H7 (cell line): Measurements from ENCODE around the gene ABHD17A. TPM values are rescaled to one million over a fixed set of nuclear protein-coding genes. Genes with fewer than 3 reads are reported as not detected.

Experiments
- DNase-seq: peaks from one replicate; pipeline ENCODE4 v3.0.0; 2012
- H3K27me3 ChIP-seq: 2 replicates; pipeline ENCODE4 v1.6.0; 2011; ENCODE audit warnings: mild to moderate bottlenecking, low read length; ENCODE audit not compliant: control insufficient read depth, insufficient read depth
- H3K36me3 ChIP-seq: replicated peaks from 2 replicates; pipeline ENCODE4 v1.5.1; 2011; ENCODE audit warnings: low read length; ENCODE audit not compliant: control insufficient read depth, insufficient read depth
- H3K4me3 ChIP-seq: 2 replicates; pipeline ENCODE4 v1.5.1; 2011; ENCODE audit warnings: low read depth, mild to moderate bottlenecking, control low read depth, low read length, moderate library complexity; ENCODE audit not compliant: insufficient read depth
- total RNA-seq: library from RNA; depleted of rRNA; stranded (reverse); fragments of >200 nt; shearing (Covaris generic); gene quantifications from 2 replicates; pipeline ENCODE4 v1.2.3, GENCODE V29; 2014

The ABHD17A gene
- total RNA-seq, 1 experiment from 2014 or later = 134 TPM

DNA sequence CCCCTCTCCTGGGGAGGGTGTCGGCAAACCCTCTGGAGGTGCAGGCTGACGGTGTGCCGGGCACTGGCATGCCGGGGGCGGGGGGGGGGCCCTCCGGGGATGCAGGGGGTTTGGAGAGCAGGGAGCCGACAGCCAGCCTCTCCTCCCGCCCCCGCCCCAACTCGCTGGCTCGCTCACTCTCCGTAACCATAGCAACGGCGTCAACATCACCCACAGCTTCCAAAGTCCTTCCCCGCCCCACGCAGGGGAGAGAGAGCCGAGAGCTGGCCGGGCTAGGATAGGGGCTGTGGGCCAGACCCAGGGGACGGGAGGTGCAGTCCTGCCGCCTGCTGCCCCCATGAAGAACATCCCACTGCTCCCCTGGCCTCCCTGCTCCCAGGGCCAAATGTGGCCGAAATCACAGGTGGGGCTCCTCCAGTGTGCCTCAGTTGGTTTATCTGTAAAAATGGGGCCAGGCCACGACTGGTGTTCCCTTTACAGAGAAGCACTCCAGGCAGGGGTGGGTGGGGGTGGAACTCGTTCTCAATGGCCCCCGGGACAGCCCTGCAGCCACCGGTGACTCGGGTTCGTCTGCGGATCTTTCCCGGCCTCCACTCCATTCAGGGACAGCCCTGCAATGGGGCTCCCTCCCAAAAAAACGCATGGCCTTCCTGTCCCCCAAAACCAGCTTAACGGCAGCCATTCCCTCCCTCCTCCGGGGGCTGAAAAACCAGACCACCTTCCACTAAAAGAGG lies 25.1 kb downstream of the ABHD17A start:
- Histone ChIP-seq H3K4me3 (peak overlapping the region; percentile 20), H3K36me3 (no peaks in the 10 kb centered on the region), H3K27me3 (peaks cover 6% of the 10 kb centered on the region; the same call in 1 of the 2 replicates)
- DNase-seq = peak; percentile 90

DNA sequence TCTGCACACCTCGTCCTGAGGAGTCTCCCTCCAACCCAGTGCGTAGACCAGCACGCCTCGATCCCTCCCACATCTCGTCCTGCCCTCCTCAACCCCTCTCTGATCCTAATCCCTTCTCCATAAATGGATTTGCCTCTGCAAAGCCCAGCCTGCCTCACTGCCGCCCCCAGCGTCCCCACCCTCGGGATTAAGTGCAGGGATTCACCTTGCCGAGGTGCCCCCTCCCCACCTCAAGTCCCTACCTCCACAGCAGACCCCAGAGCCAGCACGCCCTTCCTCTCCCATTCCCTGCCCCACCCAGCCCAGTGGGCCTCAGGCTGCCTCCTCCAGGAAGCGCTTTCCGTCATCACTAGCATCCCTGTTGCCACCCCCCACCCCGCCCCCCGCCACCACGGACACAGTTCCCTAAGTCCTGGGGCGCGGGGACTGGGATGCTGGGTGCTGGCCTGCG lies 25.9 kb downstream of the ABHD17A start:
- H3K36me3 ChIP-seq = no peaks in the 10 kb centered on the region
- DNase-seq = peak; percentile 87
- H3K27me3 ChIP-seq = peaks cover 6% of the 10 kb centered on the region; the same call in 1 of the 2 replicates
- no peak overlapping the region for H3K4me3 ChIP-seq

DNA sequence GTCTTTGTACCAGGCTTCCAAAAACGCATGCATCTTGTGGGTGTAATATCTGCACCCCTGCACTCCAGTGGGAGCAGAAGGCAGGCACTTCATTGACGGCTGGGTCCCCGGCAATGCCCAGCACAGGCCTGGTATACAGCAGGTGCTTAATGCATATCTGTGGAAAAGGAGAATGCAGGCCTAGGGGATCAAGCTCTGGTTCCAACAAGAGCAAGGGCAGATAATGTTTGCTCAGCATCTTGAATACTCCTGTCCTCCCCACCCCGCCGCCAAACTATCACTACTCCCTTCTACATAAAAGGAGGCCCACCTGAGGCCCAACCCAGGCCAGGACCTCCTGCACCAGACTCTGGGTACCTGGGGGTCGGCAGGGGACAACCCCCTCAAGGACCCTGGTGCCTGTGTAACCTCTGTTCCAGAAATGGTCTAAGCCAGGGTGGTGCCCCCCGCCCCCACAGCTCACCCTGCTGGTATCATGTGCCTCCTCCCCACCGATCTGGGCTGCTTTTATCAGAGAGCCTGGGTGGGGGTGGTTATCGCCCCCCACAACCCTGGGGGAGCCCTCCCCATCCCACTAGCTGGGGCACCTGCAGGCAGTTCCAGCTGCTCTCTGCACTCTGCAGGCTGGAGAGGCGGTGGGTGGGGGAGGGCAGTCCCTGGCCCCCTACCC lies 26.7 kb downstream of the ABHD17A start:
- DNase-seq = no peak
- no peak overlapping the region for H3K4me3 ChIP-seq
- peaks cover 6% of the 10 kb centered on the region; the same call in 1 of the 2 replicates for H3K27me3 ChIP-seq
- H3K36me3 ChIP-seq = no peaks in the 10 kb centered on the region; the same call in 1 of the 2 replicates

DNA sequence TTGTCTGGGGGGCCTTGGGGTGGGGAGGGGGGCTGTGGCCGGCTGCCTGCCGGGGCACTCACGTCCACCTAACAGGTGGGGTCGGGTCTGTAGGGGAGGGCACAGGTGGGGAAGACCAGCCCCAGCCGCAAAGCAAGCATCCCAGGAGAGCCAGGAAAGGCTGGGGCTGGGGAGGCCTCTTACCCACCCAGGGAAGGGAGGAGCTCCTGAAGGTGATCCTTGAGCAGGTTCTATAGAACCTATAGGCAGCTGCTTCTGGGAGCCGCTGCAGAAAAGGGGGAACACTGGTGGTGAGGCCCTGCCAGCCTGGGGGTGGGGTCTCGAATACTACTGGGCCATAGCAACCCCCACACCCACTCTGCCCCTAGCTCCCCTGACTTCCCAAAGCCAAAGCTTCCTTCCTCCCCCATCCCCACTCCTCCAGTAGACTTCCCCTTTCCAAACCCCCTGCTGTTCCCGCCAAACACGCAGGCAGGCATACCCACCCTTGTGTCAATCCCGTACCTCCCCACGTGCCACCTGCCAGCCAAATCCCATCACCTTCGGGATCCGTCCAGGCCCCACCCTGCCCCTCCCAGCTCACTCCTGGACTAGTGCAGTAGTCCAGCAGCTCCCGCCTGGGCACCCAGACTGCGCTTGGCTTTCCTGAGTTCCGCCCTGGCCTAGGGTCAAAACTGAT lies 27.5 kb downstream of the ABHD17A start:
- Histone ChIP-seq H3K36me3 (no peaks in the 10 kb centered on the region; the same call in 1 of the 2 replicates), H3K27me3 (peaks cover 6% of the 10 kb centered on the region; the same call in 1 of the 2 replicates), H3K4me3 (peak overlapping the region; percentile 59; the same call in 1 of the 2 replicates)
- DNase-seq = peak; percentile 70

DNA sequence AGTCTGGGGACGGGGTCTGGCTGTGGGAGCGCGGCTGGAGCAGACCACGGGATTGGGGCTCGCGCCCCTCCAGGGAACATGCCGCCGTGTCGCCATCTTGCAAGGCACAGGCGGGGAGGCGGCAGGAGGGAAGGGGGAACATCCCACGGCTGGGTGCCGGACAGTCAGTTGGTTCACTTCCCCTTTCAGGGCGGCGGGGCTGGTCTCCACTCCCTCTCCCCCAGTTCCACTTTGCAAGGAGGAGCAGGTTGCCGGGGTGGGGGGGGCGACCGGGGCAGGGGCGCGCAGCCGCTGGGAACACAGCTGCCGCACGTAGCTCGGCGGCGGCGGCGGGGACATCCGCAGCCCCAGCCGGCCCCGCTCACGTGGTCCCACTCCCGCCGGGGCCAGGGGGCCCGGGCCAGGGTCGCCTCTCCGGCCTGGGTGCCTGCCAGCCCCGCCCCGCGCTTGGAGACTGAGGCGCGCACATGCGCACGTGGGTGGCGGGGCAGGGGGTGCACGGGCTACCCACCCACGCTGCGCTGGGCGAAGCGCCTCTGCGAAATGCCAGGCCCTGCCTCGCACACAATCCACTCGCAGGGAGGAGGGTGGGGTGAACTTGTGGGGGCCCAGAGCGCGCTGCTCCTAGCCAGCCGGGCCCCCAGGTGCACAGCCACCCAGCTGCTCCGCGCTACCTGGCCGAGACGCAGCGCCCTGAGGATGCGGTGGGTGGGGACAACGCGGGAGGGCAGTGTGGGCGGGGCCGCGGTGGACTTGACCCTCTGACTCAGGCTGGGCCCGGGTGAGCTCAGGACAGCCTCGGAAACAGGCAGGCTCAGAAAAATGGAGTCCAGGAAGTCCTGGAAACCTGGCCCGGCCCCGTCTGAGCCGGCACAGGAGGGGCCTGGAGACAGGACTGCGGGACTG lies 28.3 kb downstream of the ABHD17A start:
- peak; percentile 92 for DNase-seq
- Histone ChIP-seq H3K27me3 (peaks cover 4% of the 10 kb centered on the region; the same call in 1 of the 2 replicates), H3K36me3 (no peaks in the 10 kb centered on the region; the same call in 1 of the 2 replicates), H3K4me3 (peak overlapping the region; percentile 59)

DNA sequence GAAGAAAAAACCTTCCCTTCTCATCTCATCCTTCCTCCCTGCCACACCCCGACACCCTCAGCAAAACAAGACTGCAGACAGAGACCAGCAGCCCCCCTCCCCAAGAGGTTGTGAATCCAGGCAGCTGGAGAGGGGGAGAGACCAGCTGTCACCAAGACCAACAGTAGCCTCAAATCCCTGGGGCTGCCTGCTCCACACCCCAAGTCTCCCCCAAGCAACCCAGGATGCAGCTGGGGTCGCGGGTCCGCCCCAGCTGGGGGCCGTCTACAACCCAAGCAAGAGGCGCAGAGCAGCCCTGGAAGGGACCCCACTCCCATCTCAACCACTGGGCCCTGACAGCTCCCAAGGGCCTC lies 29.0 kb downstream of the ABHD17A start:
- H3K4me3 ChIP-seq = peak overlapping the region; percentile 59
- H3K36me3 ChIP-seq = no peaks in the 10 kb centered on the region; the same call in 1 of the 2 replicates
- DNase-seq = peak; percentile 80
- no peaks in the 10 kb centered on the region for H3K27me3 ChIP-seq

DNA sequence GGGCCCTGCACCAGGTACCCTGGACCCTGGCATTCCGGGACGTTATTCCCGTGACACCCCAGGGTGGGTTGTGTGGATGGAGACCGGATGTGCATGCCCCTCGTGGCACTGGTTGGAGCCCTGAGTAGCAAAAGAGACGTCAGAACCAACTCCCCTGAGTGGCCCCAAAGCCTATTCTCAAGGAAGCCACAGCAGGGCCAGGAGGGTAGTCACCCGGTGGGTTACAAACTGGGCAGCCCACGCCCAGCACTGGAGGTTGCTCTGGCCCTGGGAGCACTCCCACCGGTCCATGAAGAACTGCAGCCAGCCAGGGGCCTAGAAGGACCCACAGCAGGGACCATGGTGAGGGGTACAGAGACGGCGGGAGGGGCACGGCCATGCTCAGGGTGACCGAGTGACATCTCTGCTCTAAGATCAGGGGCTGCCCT lies 29.5 kb downstream of the ABHD17A start:
- H3K4me3 ChIP-seq = no peak overlapping the region
- no peak for DNase-seq
- H3K36me3 ChIP-seq = no peaks in the 10 kb centered on the region; the same call in 1 of the 2 replicates
- no peaks in the 10 kb centered on the region for H3K27me3 ChIP-seq

DNA sequence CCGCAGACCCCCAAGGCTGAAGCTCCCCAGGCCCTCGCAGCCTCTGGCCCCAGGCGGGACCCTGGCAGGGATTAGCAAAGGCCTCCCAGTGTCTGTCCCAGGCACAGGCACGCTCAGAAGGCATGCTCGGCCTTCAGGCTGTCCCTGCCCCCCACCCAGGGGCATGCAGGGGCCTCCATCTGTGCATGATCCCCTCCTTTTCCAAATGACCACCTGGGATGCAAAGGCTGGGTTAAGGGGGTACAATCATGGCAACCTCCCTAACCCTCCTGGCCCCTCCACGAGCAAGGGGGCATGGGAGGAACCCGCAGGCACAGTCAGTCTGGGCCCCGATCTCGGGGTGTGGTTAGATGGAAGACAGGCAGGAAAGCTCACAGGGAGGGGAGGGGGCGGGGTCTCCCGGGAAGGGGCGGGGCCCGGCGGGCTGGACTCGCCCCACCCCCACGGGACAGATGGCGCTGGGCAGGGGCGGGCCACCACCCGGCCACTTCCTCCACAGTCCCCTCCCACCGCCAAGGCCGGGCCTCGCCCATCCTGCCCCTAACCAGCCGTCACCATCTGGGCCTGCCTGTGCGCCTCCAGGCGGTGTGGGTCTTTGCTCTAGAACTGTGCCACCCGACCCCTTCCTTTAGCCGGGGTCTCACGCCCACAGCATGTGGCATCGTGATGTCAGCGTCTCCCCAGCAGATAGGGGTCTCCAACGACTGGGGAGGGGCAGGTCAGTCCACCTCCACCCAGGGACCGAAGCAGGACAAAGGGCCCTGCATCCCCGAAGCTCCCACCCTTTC lies 30.1 kb downstream of the ABHD17A start:
- no peaks in the 10 kb centered on the region; the same call in 1 of the 2 replicates for H3K36me3 ChIP-seq
- peak; percentile 100 for DNase-seq
- H3K27me3 ChIP-seq = no peaks in the 10 kb centered on the region
- H3K4me3 ChIP-seq = no peak overlapping the region; the same call in 1 of the 2 replicates

DNA sequence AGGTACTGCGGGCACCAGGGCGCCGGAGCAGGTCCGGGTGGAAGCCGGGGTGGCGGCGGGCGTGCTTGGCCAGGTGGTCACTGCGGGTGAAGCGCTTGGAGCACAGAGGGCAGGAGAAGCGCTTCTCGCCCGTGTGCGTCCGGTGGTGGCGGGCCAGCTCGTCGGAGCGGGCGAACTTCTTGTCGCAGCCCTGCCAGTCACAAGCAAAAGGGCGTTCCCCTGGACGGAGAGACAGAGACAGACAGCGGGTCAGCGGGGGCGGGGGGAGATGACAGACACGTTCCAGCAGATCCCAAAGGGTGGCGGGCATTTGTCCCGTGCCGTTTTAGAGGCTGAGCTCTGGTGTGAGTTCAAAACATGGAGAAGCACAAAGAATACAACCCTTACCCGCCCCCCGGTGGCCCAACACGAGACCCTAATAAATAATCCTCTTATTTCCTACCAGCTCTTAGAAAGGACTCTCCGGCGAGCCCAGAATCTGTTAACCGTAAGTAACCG lies 30.7 kb downstream of the ABHD17A start:
- H3K4me3 ChIP-seq = no peak overlapping the region
- DNase-seq = no peak
- H3K27me3 ChIP-seq = no peaks in the 10 kb centered on the region
- H3K36me3 ChIP-seq = no peaks in the 10 kb centered on the region; the same call in 1 of the 2 replicates

DNA sequence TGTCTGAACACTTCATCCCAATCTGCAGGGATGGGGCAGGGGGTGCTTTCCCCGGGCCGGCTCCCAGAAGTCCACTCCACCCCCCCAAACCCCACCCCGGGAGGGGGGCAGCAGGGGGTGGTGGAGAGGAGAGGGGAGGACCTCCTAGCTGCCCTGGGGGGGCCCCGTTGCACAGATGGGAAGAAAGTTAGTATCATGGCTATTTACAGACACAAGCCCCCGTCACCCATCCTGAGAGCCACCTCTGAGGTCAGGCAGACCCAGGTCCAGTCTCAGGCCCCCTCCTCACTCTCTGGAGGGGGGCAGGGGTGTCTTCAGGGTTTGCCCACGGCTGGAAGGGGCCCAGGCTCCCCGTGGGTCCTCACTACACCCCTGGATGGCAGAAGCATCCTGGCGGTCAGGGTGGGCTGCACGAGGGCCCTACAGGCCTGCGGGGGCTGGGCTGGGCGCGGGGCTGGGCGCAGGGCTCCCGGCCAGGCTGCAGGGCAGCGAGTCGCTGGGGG lies 31.2 kb downstream of the ABHD17A start:
- Histone ChIP-seq H3K36me3 (no peaks in the 10 kb centered on the region; the same call in 1 of the 2 replicates), H3K4me3 (no peak overlapping the region), H3K27me3 (no peaks in the 10 kb centered on the region)
- no peak for DNase-seq

DNA sequence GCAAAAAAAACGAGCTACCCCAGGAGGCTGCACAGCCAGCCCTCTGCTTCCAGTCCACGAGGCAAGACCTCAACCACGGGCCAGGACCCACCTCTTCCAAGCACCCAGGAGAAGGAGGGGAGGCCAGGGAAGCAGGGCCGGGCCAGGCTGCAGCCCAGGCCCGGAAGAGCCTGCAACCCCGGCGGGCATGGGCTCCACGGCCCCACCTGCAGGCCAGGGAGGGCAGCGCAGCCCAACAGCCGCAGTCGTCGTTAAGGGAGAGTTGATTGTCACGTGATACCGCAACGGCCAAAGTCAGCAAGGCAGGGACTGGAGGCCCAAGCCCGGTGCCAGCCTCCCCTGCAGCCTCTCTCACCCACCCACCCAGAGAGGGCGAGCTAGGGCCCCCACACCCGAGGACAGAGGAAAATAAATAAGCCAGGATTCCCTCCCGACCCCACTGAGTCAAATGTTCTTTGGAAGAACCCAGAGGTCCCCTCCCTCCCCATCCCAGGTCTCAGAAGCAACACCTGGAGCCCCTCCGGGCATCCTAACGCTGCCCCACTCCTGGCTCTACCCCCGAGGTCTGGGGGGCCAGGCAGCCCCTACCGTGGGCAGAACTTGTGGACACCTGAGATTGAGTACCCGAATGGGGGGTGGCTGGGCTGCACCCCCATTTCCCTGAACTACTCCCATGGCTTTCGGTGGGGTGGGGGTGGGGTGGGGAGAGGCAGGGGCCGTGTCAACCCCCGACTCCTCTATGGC lies 31.8 kb downstream of the ABHD17A start:
- peak; percentile 96 for DNase-seq

DNA sequence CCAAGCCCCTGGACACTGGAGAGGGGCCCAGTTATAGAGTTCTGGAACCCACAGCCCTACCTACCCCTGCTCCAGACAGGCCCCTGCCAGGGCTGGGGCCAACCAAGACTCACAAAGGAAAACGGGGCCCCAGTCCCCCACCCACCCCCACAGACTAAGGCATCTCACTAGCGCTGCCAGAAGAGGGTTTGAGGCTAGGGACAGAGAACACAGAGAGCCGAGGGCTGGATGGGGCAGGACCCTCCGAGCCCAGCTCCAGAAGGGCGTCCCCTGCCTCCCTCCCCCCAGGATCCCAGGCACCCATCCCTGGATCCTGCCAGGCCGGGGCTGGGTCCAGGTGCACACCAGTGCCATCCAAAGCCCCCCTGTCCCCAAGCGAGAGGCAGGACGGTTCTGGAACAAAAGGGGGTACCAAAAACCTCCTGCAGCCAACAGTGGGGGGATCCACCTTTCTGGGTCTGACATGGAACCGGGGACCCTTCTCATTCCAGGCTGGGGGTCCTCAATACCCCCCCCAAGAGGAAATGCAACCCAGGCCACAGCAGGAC lies 32.6 kb downstream of the ABHD17A start:
- DNase-seq = no peak
- H3K27me3 ChIP-seq = no peaks in the 10 kb centered on the region
- no peaks in the 10 kb centered on the region; the same call in 1 of the 2 replicates for H3K36me3 ChIP-seq
- no peak overlapping the region for H3K4me3 ChIP-seq

More for the DNA sequence above, 31.8 kb downstream of the ABHD17A start:
- H3K27me3 ChIP-seq = no peaks in the 10 kb centered on the region
- no peak overlapping the region for H3K4me3 ChIP-seq
- no peaks in the 10 kb centered on the region; the same call in 1 of the 2 replicates for H3K36me3 ChIP-seq
